H1 (cell line): Measurements from ENCODE around the gene RAB3C. TPM values are rescaled to one million over a fixed set of nuclear protein-coding genes. Genes with fewer than 3 reads are reported as not detected.

ENCODE experiments used
- CHD7 ChIP-seq: fragments of 300-600 bp; sonication (generic); IDR thresholded peaks from 2 replicates; pipeline ENCODE4 v1.7.1; 2012; ENCODE audit warnings: low read length, moderate library complexity, mild to moderate bottlenecking, inconsistent platforms; ENCODE audit not compliant: insufficient replicate concordance
- polyA plus RNA-seq, 7 experiments: library from polyadenylated mRNA; depleted of rRNA in 3 of 7; stranded (reverse) in 5 of 7; unstranded in 2 of 7; fragments of >200 nt in 5 of 7; fragments of 200-250 nt in 2 of 7; gene quantifications; 1 replicate in 5 of 7; 2 replicates in 1 of 7; 4 replicates in 1 of 7; pipeline versions ENCODE4 v1.2.1 to v1.2.3, GENCODE V29; 2011 to 2013; ENCODE audit warnings: missing spikeins in 2 of 7, mixed read lengths in 2 of 7
- total RNA-seq: library from RNA; stranded (reverse); fragmentation: NEBNext Ultra II Directional; extraction: Animal tissue kit (Norgen Biotek cat#: 25700); gene quantifications from 2 replicates; pipeline ENCODE4 v1.2.1, GENCODE V29; 2021

Gene RAB3C
- total and polyA plus RNA-seq, 2 of the 8 experiments (the other 6 are each of a cell fraction or from before 2014, with no cell fraction given): 14.7 to 18.3 TPM

GRCh38 chr5:58752104-58752503, 169.2 kb downstream of the RAB3C start (continued):
- no peak for TF ChIP-seq CHD7
- TF ChIP-seq, all 59 proteins: peak for 0
